ENCODE measurements around the gene CEP76. TPM values are rescaled to one million over a fixed set of nuclear protein-coding genes. Genes with fewer than 3 reads are reported as not detected.

CEP76 gene
- total RNA-seq, 1 donor = 10.1 TPM

DNA sequence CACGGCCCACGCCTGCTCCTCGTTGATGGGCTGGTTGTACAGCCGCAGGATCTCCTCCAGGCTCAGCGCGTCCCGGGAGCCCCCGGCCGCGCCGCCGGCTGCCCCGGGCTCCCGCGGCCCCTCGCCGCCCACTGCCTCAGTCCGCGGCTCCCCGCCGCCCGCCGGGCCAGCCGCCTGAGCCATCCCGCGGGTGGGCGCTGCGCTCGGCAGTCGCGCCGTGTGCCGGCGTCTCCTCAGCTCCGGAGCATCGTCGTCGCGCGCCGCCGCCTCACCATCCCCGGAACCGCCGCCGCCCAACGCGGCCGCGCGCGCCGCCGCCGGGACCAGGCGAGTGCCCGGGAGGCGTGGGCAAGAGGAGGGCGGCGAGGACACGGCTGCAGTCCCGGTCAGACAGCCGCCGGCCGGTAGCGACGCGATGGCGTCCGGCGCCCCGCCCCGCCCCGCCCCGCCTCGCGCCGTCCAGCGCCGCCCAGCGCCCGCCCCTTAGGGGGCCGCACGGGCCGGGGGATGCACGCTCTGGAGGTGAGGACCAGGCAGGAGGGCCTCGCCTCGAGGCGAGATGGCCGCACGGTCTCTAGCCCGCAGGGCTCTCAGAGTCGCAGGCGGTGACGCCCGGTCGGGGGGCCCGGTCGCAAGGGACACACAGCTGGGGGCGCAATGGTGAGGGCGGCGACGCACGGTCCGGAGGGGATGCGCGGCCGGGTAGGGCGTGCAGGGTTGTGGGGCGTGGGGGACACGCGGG lies 44.7 kb downstream of the CEP76 start, which contains the start of gene SPIRE1:
SPIRE1 (minus strand) TSS at position 424 of the 742 bp plus-strand sequence; CDS start at position 183, 241 bp downstream.
- Histone ChIP-seq H3K4me3 (ENCODE audit: insufficient read depth, low read length) (peak within 1 kb of the TSS; percentile 93), H3K4me2 (ENCODE audit: insufficient read depth, low read length) (peak within 1 kb of the TSS; percentile 91), H4K20me1 (ENCODE audit: insufficient read depth, low read length) (peaks cover 11% of the 10 kb centered on the region), H3K4me1 (ENCODE audit: insufficient read depth, low read length) (peaks cover 14% of the 10 kb centered on the region), H3K79me2 (ENCODE audit: insufficient read depth, low read length) (peaks cover 42% of the 10 kb centered on the region), H2AFZ (ENCODE audit: low read length) (peak within 1 kb of the TSS; percentile 85), H3K27me3 (ENCODE audit: insufficient read depth, low read length) (no peaks in the 10 kb centered on the region), H3K9me3 (ENCODE audit: low read depth, low read length) (no peaks in the 10 kb centered on the region), H3K27ac (ENCODE audit: low read depth, low read length) (peak within 1 kb of the TSS; percentile 97), H3K36me3 (ENCODE audit: insufficient read depth, low read length) (no peaks in the 10 kb centered on the region)
- TF ChIP-seq CTCF (IDR thresholded peaks at IDR 0.05; ENCODE audit: extremely low read depth, low read depth, low read length) = no peak
- DNase-seq (ENCODE audit: insufficient read length, low spot score, missing footprints) = peak; percentile 95

GRCh38 chr18:12656938-12657683 lies 45.4 kb downstream of the CEP76 start:
- Histone ChIP-seq H3K9me3 (ENCODE audit: low read depth, low read length) (no peaks in the 10 kb centered on the region), H3K79me2 (ENCODE audit: insufficient read depth, low read length) (peaks cover 50% of the 10 kb centered on the region), H2AFZ (ENCODE audit: low read length) (peak overlapping the region; percentile 85), H3K36me3 (ENCODE audit: insufficient read depth, low read length) (no peaks in the 10 kb centered on the region), H3K27ac (ENCODE audit: low read depth, low read length) (peak overlapping the region; percentile 97), H3K27me3 (ENCODE audit: insufficient read depth, low read length) (no peaks in the 10 kb centered on the region), H3K4me2 (ENCODE audit: insufficient read depth, low read length) (peak overlapping the region; percentile 91), H4K20me1 (ENCODE audit: insufficient read depth, low read length) (peaks cover 13% of the 10 kb centered on the region), H3K4me1 (ENCODE audit: insufficient read depth, low read length) (peaks cover 19% of the 10 kb centered on the region), H3K4me3 (ENCODE audit: insufficient read depth, low read length) (peak overlapping the region; percentile 93)
- TF ChIP-seq CTCF (IDR thresholded peaks at IDR 0.05; ENCODE audit: extremely low read depth, low read depth, low read length) = no peak
- peak; percentile 87 for DNase-seq (ENCODE audit: insufficient read length, low spot score, missing footprints)

DNA sequence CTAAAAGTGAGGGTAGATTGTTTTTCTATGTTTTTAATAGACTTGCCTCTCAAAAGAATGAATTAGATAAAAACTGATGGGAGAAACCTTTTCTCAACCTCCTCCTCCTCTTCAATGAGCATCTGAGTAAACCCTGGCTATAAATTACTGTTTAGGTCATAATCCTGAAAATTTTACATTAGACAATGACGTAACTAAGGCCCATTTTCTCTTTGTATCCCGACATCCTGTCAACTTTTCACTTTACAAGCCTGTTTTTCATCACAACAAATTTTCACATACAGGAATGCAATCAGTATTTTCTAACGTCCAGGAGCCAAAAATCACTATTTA lies 46.0 kb downstream of the CEP76 start:
- no peak for TF ChIP-seq CTCF (IDR thresholded peaks at IDR 0.05; ENCODE audit: extremely low read depth, low read depth, low read length)
- Histone ChIP-seq H3K79me2 (ENCODE audit: insufficient read depth, low read length) (peaks cover 55% of the 10 kb centered on the region), H3K27me3 (ENCODE audit: insufficient read depth, low read length) (no peaks in the 10 kb centered on the region), H3K27ac (ENCODE audit: low read depth, low read length) (peak overlapping the region; percentile 97), H2AFZ (ENCODE audit: low read length) (peak overlapping the region; percentile 85), H3K36me3 (ENCODE audit: insufficient read depth, low read length) (no peaks in the 10 kb centered on the region), H3K4me2 (ENCODE audit: insufficient read depth, low read length) (peak overlapping the region; percentile 91), H4K20me1 (ENCODE audit: insufficient read depth, low read length) (peaks cover 13% of the 10 kb centered on the region), H3K4me1 (ENCODE audit: insufficient read depth, low read length) (peaks cover 22% of the 10 kb centered on the region), H3K4me3 (ENCODE audit: insufficient read depth, low read length) (peak overlapping the region; percentile 93), H3K9me3 (ENCODE audit: low read depth, low read length) (no peaks in the 10 kb centered on the region)
- DNase-seq (ENCODE audit: insufficient read length, low spot score, missing footprints) = peak; percentile 93

DNA sequence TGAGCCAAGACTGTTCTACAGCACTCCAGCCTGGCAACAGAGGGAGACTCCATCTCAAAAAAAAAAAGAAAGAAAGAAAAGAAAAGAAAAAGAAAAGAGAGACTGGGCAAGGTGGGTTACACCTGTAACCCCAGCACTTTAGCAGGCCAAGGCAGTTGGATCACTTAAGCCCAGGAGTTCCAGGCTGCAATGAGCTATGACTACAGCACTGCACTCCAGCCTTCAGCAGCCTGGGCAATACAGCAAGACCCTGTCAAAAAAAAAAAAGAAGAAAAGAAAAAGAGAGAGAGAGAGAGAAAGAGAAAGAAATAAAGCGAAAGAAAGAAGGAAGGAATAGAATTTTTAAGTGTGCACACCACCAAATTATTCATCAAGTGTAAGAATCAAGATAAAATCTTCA lies 47.6 kb downstream of the CEP76 start:
- Histone ChIP-seq H3K36me3 (ENCODE audit: insufficient read depth, low read length) (no peaks in the 10 kb centered on the region), H3K4me1 (ENCODE audit: insufficient read depth, low read length) (peaks cover 22% of the 10 kb centered on the region), H4K20me1 (ENCODE audit: insufficient read depth, low read length) (peaks cover 16% of the 10 kb centered on the region), H3K27me3 (ENCODE audit: insufficient read depth, low read length) (no peaks in the 10 kb centered on the region), H3K27ac (ENCODE audit: low read depth, low read length) (no peak overlapping the region), H3K4me3 (ENCODE audit: insufficient read depth, low read length) (no peak overlapping the region), H3K79me2 (ENCODE audit: insufficient read depth, low read length) (peaks cover 70% of the 10 kb centered on the region), H2AFZ (ENCODE audit: low read length) (no peak overlapping the region), H3K9me3 (ENCODE audit: low read depth, low read length) (no peaks in the 10 kb centered on the region), H3K4me2 (ENCODE audit: insufficient read depth, low read length) (no peak overlapping the region)
- no peak for DNase-seq (ENCODE audit: insufficient read length, low spot score, missing footprints)
- no peak for TF ChIP-seq CTCF (IDR thresholded peaks at IDR 0.05; ENCODE audit: extremely low read depth, low read depth, low read length)
